H1 (cell line): ENCODE data around the gene ILDR2. TPM values are rescaled to one million over a fixed set of nuclear protein-coding genes. Genes with fewer than 3 reads are reported as not detected.

Source experiments
- BCL11A ChIP-seq, 2 experiments: IDR thresholded peaks; one replicate each; pipeline ENCODE4 v1.6.1; 2011; ENCODE audit warnings: low read depth in 2 of 2, low read length in 2 of 2, mild to moderate bottlenecking in 2 of 2
- KDM1A ChIP-seq: fragments of 200-600, 300-600 bp; sonication (generic); IDR thresholded peaks from 2 replicates; pipeline ENCODE4 v1.7.1; 2016; ENCODE audit warnings: mild to moderate bottlenecking, low read length, borderline replicate concordance
- RBBP5 ChIP-seq: IDR thresholded peaks from 2 replicates; pipeline ENCODE4 v1.7.1; 2012; ENCODE audit warnings: low read depth, mild to moderate bottlenecking, inconsistent platforms, low read length, moderate library complexity, borderline replicate concordance
- RFX5 ChIP-seq: IDR thresholded peaks from 2 replicates; pipeline ENCODE4 v1.6.1; 2011; ENCODE audit warnings: low read depth, low read length, improper control_type of control experiment, borderline replicate concordance
- TAF7 ChIP-seq: optimal IDR thresholded peaks from 2 replicates; pipeline ENCODE3; 2011; ENCODE audit warnings: low read depth, mild to moderate bottlenecking, inconsistent platforms, low read length, moderate library complexity, borderline replicate concordance
- TEAD4 ChIP-seq: IDR thresholded peaks from 2 replicates; pipeline ENCODE4 v1.6.1; 2012; ENCODE audit warnings: low read depth, low read length, inconsistent platforms, mixed read lengths
- polyA plus RNA-seq, 7 experiments: library from polyadenylated mRNA; depleted of rRNA in 3 of 7; stranded (reverse) in 5 of 7; unstranded in 2 of 7; fragments of >200 nt in 5 of 7; fragments of 200-250 nt in 2 of 7; gene quantifications; 1 replicate in 5 of 7; 2 replicates in 1 of 7; 4 replicates in 1 of 7; pipeline versions ENCODE4 v1.2.1 to v1.2.3, GENCODE V29; 2011 to 2013; ENCODE audit warnings: missing spikeins in 2 of 7, mixed read lengths in 2 of 7
- total RNA-seq: library from RNA; stranded (reverse); fragmentation: NEBNext Ultra II Directional; extraction: Animal tissue kit (Norgen Biotek cat#: 25700); gene quantifications from 2 replicates; pipeline ENCODE4 v1.2.1, GENCODE V29; 2021

ILDR2 gene
- total and polyA plus RNA-seq, 2 of the 8 experiments (the other 6 are each of a cell fraction or from before 2014, with no cell fraction given): 0.85 to 0.86 TPM

DNA sequence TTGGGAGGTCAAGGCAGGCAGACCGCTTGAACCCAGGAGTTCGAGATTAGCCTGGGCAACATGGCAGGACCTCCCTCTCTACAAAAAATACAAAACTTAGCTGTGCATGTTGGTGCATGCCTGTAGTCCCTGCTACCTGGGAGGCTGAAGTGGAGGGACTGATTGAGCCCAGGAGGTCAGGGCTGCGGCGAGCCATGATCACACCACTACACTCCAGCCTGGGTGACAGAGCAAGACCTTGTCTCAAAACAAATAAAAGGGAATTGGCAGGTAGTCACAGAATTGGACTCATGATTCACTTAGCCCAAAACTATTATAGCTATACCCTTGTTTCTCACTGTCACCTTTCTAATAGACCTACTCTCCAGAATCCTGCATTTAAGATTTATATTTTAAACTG is 104.8 kb downstream of the ILDR2 start (continued):
- TF ChIP-seq TEAD4 (no peak), BCL11A (IDR thresholded peaks at IDR 0.05; ENCODE audit: low read depth in 2 of 2, low read length in 2 of 2) (no peak), RBBP5 (no peak), RFX5 (no peak), KDM1A (no peak), TAF7 (no peak)
